C4-2B (cell line): ENCODE measurements around the gene ANO2.
"Not testable (repeated sequence)": the region's sequence is repeated elsewhere in the genome, so short reads cannot be mapped to it uniquely, and the experiment has no call there.

ENCODE experiments used
- H3K27ac ChIP-seq: fragments of 450-650 bp; 2 replicates; pipeline ENCODE4 v1.5.1; 2017
- CTCF ChIP-seq: fragments of 450-650 bp; conservative IDR thresholded peaks from 2 replicates; pipeline ENCODE4 v1.5.1; 2017; ENCODE audit warnings: mild to moderate bottlenecking
- ZFX ChIP-seq: fragments of 450-650 bp; IDR thresholded peaks from 2 replicates; pipeline ENCODE4 v1.6.1; 2017

The ANO2 gene

GRCh38 chr12:5691943-5692342, 253.1 kb downstream of the ANO2 start:
- no peak overlapping the region for H3K27ac ChIP-seq
- TF ChIP-seq CTCF = no peak

- no peak overlapping the region for H3K27ac ChIP-seq
- no peak for TF ChIP-seq ZFX
- no peak for TF ChIP-seq CTCF
Observed at GRCh38 chr12:5690240-5690639, 254.8 kb downstream of the ANO2 start.

GRCh38 chr12:5689773-5690172, 255.3 kb downstream of the ANO2 start:
- H3K27ac ChIP-seq = no peak overlapping the region
- TF ChIP-seq CTCF (no peak; the same call in 1 of the 2 replicates), ZFX (no peak)

DNA sequence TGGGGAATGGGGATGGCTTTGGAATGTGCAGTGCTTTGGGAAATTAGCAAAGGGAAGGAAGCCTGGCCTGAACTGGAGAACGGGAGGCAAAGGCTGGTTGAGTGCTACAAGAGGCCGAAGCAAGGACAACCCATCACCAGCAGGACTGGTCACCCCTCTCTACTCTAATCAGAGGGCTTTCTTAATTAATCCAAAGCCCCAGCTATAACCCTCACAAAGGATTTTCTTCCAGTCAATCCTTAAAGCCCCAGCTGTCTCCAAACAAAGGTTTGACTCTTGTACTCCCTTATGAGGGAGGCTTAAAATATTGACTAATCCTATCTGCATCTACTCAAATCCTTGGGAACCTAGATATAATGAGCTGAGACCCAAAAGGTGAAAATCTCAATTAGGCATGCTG, 256.8 kb downstream of the ANO2 start:
- H3K27ac ChIP-seq = no peak overlapping the region
- TF ChIP-seq ZFX (no peak), CTCF (no peak)

DNA sequence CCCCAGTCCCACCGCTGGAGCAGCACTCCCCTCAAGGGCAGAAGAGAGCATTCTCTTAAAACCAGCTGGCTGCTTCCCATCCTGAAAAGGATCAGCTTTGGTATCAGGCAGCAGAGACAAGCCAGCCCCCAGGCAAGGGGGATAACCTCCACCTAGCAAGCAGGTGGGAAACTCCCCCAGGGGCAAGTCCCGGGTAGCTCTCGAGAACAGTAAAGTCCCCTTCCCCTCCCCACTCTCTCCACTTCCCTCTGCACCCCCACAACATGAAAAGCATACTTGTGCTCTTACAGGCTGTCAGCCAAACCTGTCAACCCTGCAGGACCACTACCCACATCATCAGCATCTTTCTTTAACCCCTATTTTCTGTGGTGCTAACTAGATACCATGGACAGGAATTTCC, 259.1 kb downstream of the ANO2 start:
- no peak overlapping the region for H3K27ac ChIP-seq
- TF ChIP-seq ZFX = no peak
- no peak for TF ChIP-seq CTCF

- no peak overlapping the region for H3K27ac ChIP-seq
- TF ChIP-seq CTCF = no peak
- TF ChIP-seq ZFX = no peak
Observed at GRCh38 chr12:5684989-5685388, 260.1 kb downstream of the ANO2 start.

DNA sequence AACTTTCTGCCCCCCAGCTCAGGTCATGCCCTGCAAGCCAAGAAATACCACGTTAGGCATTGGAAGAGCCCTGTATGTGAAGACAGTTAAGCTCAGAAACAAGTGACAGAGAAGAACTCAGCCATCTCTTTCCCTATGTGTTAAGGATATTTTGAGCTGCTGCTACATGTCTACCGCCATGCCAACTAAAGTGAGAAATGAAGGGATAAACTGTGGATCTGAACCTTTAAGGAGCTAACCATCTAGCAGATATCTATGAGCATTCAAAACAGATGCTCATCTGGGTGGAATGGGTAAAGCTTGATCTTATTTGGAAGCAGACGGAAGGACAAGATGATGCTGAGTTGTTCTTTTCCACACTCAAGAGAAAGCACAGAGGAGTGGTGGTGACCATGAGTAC, 262.5 kb downstream of the ANO2 start:
- TF ChIP-seq ZFX (no peak), CTCF (no peak)

DNA sequence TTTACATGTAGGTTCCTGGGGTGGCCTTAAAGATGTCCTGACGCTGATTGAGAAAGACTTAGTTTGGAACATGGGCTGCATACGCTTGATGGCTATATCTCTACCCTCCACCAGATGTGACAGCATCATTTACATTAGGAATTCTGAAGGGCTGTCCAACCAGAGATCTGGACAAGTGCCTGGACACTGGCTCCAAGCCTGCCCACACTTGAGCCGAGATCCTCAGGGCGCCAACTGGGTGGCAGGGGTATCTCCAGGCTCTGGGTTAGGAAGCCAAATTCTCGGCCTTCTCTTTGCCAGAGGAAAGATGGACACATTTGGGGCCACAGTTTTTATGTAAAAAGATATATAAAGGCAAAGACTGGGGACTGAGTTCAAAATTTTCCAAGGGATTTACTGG, 266.9 kb downstream of the ANO2 start:
- no peak overlapping the region for H3K27ac ChIP-seq
- no peak for TF ChIP-seq ZFX
- no peak for TF ChIP-seq CTCF

More for the DNA sequence above, 262.5 kb downstream of the ANO2 start:
- H3K27ac ChIP-seq = no peak overlapping the region

DNA sequence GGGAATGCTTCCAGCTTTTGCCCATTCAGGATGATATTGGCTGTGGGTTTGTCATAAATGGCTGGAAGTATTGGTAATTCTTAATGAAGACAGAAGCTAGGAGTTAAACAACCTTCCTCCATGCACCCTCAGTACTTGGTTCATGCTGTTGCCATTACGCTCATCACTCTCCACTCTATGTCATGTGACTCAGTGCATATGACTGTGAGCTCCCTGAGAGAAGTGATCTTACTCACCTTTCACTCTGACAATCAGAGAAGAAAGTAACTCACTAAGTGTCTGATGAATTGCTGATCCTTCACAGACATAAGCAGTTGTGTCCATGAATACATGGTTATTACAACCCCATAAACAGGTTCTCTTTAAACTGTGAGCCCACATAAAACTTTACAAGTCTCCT, 275.4 kb downstream of the ANO2 start:
- H3K27ac ChIP-seq = not testable (repeated sequence)
